GM19238 (cell line): ENCODE data around the gene CCDC81.
"Not testable (repeated sequence)": the region's sequence is repeated elsewhere in the genome, so short reads cannot be mapped to it uniquely, and the experiment has no call there.

ENCODE experiments used
- DNase-seq: peaks from one replicate; pipeline ENCODE4 v3.0.0; 2011; ENCODE audit warnings: low spot score; ENCODE audit not compliant: insufficient read length

CCDC81 gene

GRCh38 chr11:86374586-86374985 lies at the start of gene CCDC81:
CCDC81 (plus strand) TSS chr11:86374887; CDS start chr11:86375164, 277 bp downstream.
- DNase-seq, result no peak

- no peak for DNase-seq
Measured at GRCh38 chr11:86335131-86335767, 39.4 kb upstream of the CCDC81 start.

- DNase-seq, result no peak
Measured at GRCh38 chr11:86337227-86337626, 37.5 kb upstream of the CCDC81 start.

GRCh38 chr11:86341382-86341781 lies 33.3 kb upstream of the CCDC81 start:
- DNase-seq, result no peak

GRCh38 chr11:86346513-86346912 lies 28.2 kb upstream of the CCDC81 start:
- no peak for DNase-seq

GRCh38 chr11:86355256-86355655 lies 19.4 kb upstream of the CCDC81 start:
- no peak for DNase-seq

GRCh38 chr11:86357412-86357811 lies 17.3 kb upstream of the CCDC81 start:
- not testable (repeated sequence) for DNase-seq

- DNase-seq, result no peak
Measured at GRCh38 chr11:86358720-86359119, 16.0 kb upstream of the CCDC81 start.

GRCh38 chr11:86360775-86361395 lies 13.8 kb upstream of the CCDC81 start:
- DNase-seq, result no peak

GRCh38 chr11:86363424-86363823 lies 11.3 kb upstream of the CCDC81 start:
- DNase-seq, result no peak

- DNase-seq, result no peak
Measured at GRCh38 chr11:86365546-86365945, 9.1 kb upstream of the CCDC81 start.

- DNase-seq, result no peak
Measured at GRCh38 chr11:86369668-86370067, 5.0 kb upstream of the CCDC81 start.

GRCh38 chr11:86370171-86370570 lies 4.5 kb upstream of the CCDC81 start:
- no peak for DNase-seq

GRCh38 chr11:86370922-86371594 lies 3.6 kb upstream of the CCDC81 start:
- no peak for DNase-seq

- DNase-seq, result no peak
Measured at GRCh38 chr11:86372041-86372440, 2.6 kb upstream of the CCDC81 start.

- no peak for DNase-seq
Measured at GRCh38 chr11:86372586-86372985, 2.1 kb upstream of the CCDC81 start.

- DNase-seq, result no peak
Measured at GRCh38 chr11:86374069-86374468, 618 bp upstream of the CCDC81 start.

- DNase-seq, result no peak
Measured at GRCh38 chr11:86377972-86378371, 3.3 kb downstream of the CCDC81 start.

- no peak for DNase-seq
Measured at GRCh38 chr11:86380295-86381059, 5.8 kb downstream of the CCDC81 start.

GRCh38 chr11:86383041-86383955 lies 8.6 kb downstream of the CCDC81 start:
- no peak for DNase-seq

GRCh38 chr11:86386283-86386682 lies 11.6 kb downstream of the CCDC81 start:
- no peak for DNase-seq
